Effector CD8-positive, alpha-beta T cell (primary cell): ENCODE measurements around the gene SSBP2.

Source experiments
- DNase-seq: peaks from one replicate; lab custom pipeline; 2025; lab: John Stamatoyannopoulos, UW

SSBP2 gene

DNA sequence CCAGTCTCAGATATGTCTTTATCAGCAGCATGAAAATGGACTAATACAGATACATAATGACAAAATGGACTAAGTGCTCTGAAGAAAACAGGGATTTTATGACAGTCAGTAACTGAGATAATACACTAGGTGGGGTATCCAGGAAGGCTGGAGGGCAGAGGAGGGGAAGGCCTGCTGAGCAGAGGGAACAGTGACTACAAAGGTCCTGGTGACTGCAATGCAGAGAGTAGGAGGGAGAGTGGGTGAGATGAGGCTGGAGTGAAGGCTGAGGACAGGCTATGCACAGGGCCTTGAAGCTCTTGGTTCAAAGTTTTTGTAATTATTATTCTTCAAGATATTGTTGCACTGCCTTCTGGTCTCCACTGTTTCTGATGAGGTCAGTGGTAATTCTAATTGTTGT is 361.9 kb downstream of the SSBP2 start:
- no peak for DNase-seq

GRCh38 chr5:81388169-81388568 is 362.7 kb downstream of the SSBP2 start:
- DNase-seq: no peak

- no peak for DNase-seq
Measured at GRCh38 chr5:81383867-81384266, 367.0 kb downstream of the SSBP2 start.

- DNase-seq: no peak
Measured at GRCh38 chr5:81371354-81371876, 379.5 kb downstream of the SSBP2 start.

- no peak for DNase-seq
Measured at GRCh38 chr5:81370912-81371311, 380.0 kb downstream of the SSBP2 start.

DNA sequence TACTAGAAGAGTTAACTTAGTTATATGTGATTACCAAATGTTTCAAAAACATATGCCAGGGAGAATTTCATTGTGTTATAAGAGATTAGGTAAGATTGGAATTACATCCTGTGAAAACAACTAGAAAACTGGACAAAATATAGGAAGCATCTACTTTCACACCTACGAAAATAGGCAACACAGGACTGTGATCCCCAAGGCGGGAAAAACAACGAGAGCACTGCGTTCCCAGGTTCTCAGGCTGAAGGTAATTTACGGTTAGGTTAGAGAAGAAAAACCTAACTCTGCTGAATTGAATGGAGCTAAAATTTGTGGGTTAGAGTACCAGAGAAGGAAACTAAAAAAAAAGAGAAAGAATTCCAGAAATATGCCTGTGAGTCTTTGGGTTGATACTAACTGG is 385.4 kb downstream of the SSBP2 start:
- no peak for DNase-seq

DNA sequence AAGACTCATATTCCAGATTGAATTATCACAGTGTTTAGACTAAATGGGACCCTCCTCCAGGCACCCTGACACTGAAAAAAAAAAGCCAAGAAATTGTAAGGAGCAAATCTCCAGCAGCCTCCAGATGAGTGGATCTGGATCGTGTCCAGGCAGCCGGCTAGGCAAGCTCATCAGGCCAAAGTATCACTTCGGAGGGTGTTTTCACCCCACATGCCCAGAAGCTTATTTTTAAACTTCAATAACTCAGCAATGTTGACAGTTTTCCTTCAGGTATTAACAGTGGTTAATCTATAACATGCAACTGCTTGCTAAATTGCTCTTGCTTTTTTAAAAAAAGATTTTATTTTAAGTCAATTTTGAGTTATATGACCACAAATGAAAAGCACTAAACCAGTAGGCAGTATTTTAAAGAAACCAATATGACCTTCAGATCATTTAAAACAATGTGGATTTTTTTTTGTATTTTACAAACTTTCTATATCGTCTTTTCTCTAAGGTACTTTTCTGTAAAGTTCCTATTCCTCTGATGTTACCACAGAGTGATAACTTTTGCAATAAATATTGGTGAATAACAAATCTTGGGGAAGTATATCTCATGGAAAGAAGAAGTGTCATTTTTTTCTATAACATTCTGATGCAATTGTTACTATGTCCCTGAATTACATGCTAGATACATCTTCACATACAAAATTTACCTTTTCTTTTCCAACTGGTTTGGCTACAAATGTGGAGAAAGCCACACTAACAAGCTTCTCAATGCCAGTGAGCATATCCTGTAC is 387.6 kb downstream of the SSBP2 start:
- DNase-seq: no peak
